GM08714 (cell line): ENCODE data around the gene PTPRN2.

Experiments
- H3K4me3 ChIP-seq: fragments of 200-500 bp; sonication (Bioruptor generic); 2 replicates; pipeline ENCODE4 v1.5.1; 2014; ENCODE audit warnings: mild to moderate bottlenecking, low read length, inconsistent platforms
- ZNF274 ChIP-seq: IDR thresholded peaks from 2 replicates; pipeline ENCODE4 v1.6.1; 2012; ENCODE audit warnings: mild to moderate bottlenecking, low read depth, low read length

The PTPRN2 gene

GRCh38 chr7:158006841-158007696 is 580.6 kb downstream of the PTPRN2 start:
- no peak for TF ChIP-seq ZNF274
- no peak overlapping the region for H3K4me3 ChIP-seq

- no peak for TF ChIP-seq ZNF274
- no peak overlapping the region for H3K4me3 ChIP-seq
Measured at GRCh38 chr7:158005531-158005930, 582.1 kb downstream of the PTPRN2 start.

DNA sequence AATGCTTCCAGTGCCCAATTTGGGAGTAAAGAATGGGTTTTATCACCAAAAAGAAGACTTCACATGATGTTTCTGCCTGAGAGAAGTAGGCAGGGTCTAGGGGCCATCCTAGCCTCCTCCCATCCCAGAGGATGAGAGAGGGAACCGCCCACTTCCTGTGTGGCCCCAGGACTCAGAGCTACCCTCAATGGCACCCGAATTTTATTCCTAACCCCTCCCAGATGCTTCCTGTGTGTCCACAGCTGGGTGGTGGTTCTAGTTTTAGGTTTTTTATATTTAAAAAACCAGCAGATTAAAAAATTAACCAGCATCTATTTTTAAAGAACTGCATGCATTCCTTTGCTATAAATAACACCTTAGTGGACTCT is 583.5 kb downstream of the PTPRN2 start:
- H3K4me3 ChIP-seq: no peak overlapping the region
- TF ChIP-seq ZNF274: no peak

DNA sequence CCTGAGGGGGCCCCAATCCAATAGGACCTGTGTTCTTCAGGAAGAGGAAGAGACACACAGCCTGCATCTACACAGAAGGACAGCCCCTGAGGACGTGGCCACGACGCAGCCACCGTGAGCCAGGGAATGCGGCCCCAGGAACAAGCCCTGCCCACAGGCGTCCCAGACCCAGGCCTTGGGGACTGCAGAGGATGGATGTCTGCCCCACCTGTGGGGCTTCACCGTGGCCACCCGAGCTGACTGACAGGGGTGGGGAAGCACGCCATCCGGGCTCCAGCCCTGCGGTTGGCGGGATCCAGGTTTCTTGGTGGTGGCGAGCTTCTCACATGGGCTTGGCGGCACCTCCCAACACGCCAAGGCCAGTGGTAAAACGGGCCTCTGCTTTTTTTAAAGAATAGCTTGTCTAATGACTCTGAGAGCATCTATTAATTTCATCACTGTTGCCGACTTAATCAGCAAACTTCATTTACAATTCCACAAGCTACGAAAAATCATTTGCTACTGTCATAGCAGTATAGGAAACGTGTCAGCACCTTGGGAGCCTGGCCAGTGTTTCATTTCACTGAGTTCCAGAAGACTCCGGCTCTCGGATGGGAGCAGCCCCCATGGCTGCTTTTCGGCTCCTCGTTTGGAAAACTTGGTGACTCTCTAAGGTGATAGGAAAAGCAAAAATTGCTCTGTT is 584.0 kb downstream of the PTPRN2 start:
- TF ChIP-seq ZNF274: no peak
- no peak overlapping the region for H3K4me3 ChIP-seq

GRCh38 chr7:158002486-158003080 is 585.0 kb downstream of the PTPRN2 start:
- no peak for TF ChIP-seq ZNF274
- H3K4me3 ChIP-seq: no peak overlapping the region

- no peak for TF ChIP-seq ZNF274
- no peak overlapping the region for H3K4me3 ChIP-seq
Measured at GRCh38 chr7:158001621-158002320, 585.9 kb downstream of the PTPRN2 start.

DNA sequence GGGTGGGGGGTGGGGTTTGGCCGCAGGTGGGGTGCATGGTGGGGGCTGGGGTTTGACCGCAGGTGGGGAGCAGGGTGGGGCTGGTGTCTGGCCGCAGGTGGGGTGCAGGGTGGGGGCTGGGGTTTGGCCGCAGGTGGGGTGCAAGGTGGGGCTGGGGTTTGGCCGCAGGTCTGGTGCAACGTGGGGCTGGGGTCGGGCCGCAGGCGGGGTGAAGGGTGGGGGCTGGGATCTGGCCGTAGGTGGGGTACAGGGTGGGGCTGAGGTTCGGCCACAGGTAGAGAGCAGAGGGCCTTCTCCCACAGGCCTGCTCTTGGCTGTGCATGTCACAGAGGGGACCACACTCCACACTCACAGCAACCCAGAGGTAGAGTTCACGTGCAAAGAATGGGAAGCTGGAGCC is 586.6 kb downstream of the PTPRN2 start:
- no peak overlapping the region for H3K4me3 ChIP-seq
- TF ChIP-seq ZNF274: no peak

GRCh38 chr7:158000160-158000559 is 587.5 kb downstream of the PTPRN2 start:
- TF ChIP-seq ZNF274: no peak
- H3K4me3 ChIP-seq: no peak overlapping the region

DNA sequence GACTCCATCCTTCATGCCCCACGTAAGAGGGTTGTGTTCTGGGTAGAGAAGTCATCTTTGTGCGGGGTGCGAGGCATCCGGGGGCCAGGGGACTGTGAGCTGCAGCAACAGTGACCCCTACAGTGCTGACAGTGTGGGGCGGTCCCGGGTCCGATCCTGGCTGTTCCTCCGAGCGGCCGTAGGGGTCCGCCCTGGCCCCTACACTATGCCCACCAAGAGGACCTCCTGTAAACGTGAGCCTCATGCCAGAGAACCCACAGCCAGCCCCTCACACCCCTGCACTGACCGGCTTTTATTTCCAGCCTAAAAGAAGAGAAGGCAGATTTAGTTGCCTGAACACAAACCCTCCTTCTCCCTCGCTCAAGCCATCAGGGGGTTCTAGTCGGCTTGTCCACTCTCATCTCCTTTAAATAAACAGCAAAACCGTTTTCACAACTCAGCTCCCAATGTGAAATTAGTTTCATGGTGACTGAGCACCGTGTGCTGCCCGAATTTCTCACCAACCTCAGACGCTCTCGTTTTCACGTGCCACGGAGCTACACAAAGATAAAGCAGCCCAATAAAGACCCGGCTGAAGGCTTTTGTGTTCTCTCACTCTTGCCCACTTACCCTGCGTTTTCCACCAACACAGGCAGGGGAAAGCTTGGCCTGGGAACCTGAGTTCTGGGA is 588.6 kb downstream of the PTPRN2 start:
- no peak for TF ChIP-seq ZNF274
- H3K4me3 ChIP-seq: no peak overlapping the region

DNA sequence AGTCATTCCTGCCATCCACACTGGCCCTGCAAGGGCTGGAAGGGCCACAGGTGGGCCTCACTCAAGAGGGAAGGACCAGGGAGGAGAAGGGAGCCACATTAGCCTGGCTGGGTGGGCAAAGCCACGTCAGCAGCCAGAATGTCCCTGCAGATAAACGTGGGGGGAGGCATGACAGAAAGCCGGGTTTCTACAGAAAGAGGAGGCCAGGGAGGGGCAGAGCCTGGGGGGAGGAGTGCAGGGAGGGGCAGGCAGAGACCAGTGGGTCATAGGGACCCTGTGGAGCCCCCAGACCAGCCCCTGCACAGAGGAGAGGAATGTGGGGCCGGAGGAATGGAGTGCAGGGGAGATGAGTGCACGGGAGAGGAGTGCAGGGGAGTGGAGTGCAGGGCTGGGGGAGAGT is 590.2 kb downstream of the PTPRN2 start:
- H3K4me3 ChIP-seq: no peak overlapping the region
- no peak for TF ChIP-seq ZNF274

GRCh38 chr7:157997080-157997440 is 590.6 kb downstream of the PTPRN2 start:
- no peak overlapping the region for H3K4me3 ChIP-seq
- no peak for TF ChIP-seq ZNF274

DNA sequence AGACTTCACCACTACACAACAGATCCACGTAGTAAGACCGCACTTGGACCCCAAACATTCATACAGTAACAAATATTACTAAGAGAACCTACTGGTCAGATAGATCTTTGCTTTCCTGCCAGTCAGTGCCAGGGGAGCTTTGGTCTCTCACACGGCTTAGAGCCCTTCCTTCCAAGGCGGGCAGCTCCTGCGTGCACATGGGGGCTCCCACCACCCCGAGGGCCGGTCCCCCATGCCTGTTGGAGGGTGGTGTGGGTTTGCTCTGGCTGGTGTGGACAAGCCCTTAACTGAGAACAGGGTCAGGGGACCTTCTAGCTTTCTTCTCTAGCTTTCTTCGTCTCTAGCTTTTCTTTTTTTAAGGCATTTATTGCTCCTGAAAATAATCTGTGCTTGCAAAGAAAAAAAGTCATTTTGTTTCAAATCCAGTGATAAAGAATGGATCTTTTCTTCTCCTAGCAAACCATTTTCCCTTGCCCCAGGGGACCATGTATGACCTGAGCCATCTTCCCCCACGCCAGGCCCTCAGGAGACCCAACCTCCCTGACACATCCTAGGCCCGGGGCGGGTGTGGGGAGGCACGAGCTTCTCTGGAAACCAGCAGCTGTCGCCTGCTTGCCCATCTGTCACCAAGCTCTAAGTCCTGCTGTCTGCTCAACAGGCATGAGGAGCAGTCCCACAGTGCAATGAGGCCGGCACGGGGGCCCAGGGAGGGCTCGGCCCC is 591.1 kb downstream of the PTPRN2 start:
- no peak overlapping the region for H3K4me3 ChIP-seq
- no peak for TF ChIP-seq ZNF274

GRCh38 chr7:157995815-157996214 is 591.8 kb downstream of the PTPRN2 start:
- H3K4me3 ChIP-seq: no peak overlapping the region
- no peak for TF ChIP-seq ZNF274
